ACC112 (cell line): Measurements from ENCODE around the gene FOXO6.
"Not testable (repeated sequence)": the region's sequence is repeated elsewhere in the genome, so short reads cannot be mapped to it uniquely, and the experiment has no call there.

Experiments used
- H2AFZ ChIP-seq: fragments of 200-600 bp; sonication (generic); one replicate; pipeline ENCODE4 v1.6.0; 2017; ENCODE audit warnings: antibody characterized with exemption, low read length; ENCODE audit not compliant: unreplicated experiment
- H3K27ac ChIP-seq: fragments of 200-600 bp; sonication (generic); 2 replicates; pipeline ENCODE4 v1.5.1; 2014; ENCODE audit warnings: low read depth, mild to moderate bottlenecking, antibody characterized with exemption, low read length, moderate library complexity
- H3K27me3 ChIP-seq: fragments of 200-600 bp; sonication (generic); 2 replicates; pipeline ENCODE4 v1.6.1; 2014; ENCODE audit warnings: mild to moderate bottlenecking, antibody characterized with exemption, low read length, moderate library complexity, mixed read lengths; ENCODE audit not compliant: insufficient read depth
- H3K36me3 ChIP-seq: fragments of 200-600 bp; sonication (generic); 2 replicates; pipeline ENCODE4 v1.6.1; 2016; ENCODE audit warnings: mild to moderate bottlenecking, antibody characterized with exemption, low read length, moderate library complexity, mixed read lengths; ENCODE audit not compliant: insufficient read depth
- H3K4me1 ChIP-seq: fragments of 200-600 bp; sonication (generic); one replicate; pipeline ENCODE4 v1.6.1; 2016; ENCODE audit warnings: low read length, mixed read lengths; ENCODE audit not compliant: insufficient read depth, unreplicated experiment, control insufficient read depth
- H3K4me3 ChIP-seq: fragments of 200-600 bp; sonication (generic); 2 replicates; pipeline ENCODE4 v1.5.1; 2014; ENCODE audit warnings: mild to moderate bottlenecking, low read depth, low read length
- H3K79me2 ChIP-seq: fragments of 200-600 bp; sonication (generic); one replicate; pipeline ENCODE4 v1.6.0; 2016; ENCODE audit warnings: low read length; ENCODE audit not compliant: control insufficient read depth, unreplicated experiment, insufficient read depth

FOXO6 gene

GRCh38 chr1:41329662-41330587 lies 31.3 kb upstream of the FOXO6 start:
- no peak overlapping the region for H2AFZ ChIP-seq
- no peaks in the 10 kb centered on the region for H3K79me2 ChIP-seq
- H3K4me3 ChIP-seq, result no peak overlapping the region
- peaks cover 4% of the 10 kb centered on the region; the same call in 1 of the 2 replicates for H3K27me3 ChIP-seq
- no peaks in the 10 kb centered on the region for H3K36me3 ChIP-seq
- H3K4me1 ChIP-seq, result no peaks in the 10 kb centered on the region
- H3K27ac ChIP-seq, result no peak overlapping the region

GRCh38 chr1:41330588-41331545 lies 30.4 kb upstream of the FOXO6 start:
- Histone ChIP-seq H3K4me3 (no peak overlapping the region), H3K27ac (no peak overlapping the region), H3K79me2 (no peaks in the 10 kb centered on the region), H3K36me3 (no peaks in the 10 kb centered on the region), H3K27me3 (peaks cover 8% of the 10 kb centered on the region), H2AFZ (no peak overlapping the region), H3K4me1 (no peaks in the 10 kb centered on the region)

GRCh38 chr1:41331546-41331917 lies 29.7 kb upstream of the FOXO6 start:
- H3K27ac ChIP-seq, result no peak overlapping the region
- no peak overlapping the region for H3K4me3 ChIP-seq
- no peaks in the 10 kb centered on the region for H3K36me3 ChIP-seq
- no peaks in the 10 kb centered on the region for H3K79me2 ChIP-seq
- H3K27me3 ChIP-seq, result peaks cover 14% of the 10 kb centered on the region
- no peak overlapping the region for H2AFZ ChIP-seq
- H3K4me1 ChIP-seq, result no peaks in the 10 kb centered on the region

GRCh38 chr1:41332161-41332560 lies 29.1 kb upstream of the FOXO6 start:
- H3K4me3 ChIP-seq, H3K79me2 ChIP-seq, H3K27ac ChIP-seq, H2AFZ ChIP-seq, H3K4me1 ChIP-seq, H3K36me3 ChIP-seq: not testable (repeated sequence)
- peaks cover 20% of the 10 kb centered on the region for H3K27me3 ChIP-seq

- peaks cover 26% of the 10 kb centered on the region for H3K27me3 ChIP-seq
- no peaks in the 10 kb centered on the region for H3K4me1 ChIP-seq
- H3K27ac ChIP-seq, result no peak overlapping the region
- H3K4me3 ChIP-seq, result no peak overlapping the region
- H2AFZ ChIP-seq, result no peak overlapping the region
- H3K36me3 ChIP-seq, result no peaks in the 10 kb centered on the region
- H3K79me2 ChIP-seq, result no peaks in the 10 kb centered on the region
Measured at GRCh38 chr1:41333146-41333784, 28.0 kb upstream of the FOXO6 start.

GRCh38 chr1:41338820-41339219 lies 22.4 kb upstream of the FOXO6 start:
- H3K4me1 ChIP-seq, result no peaks in the 10 kb centered on the region
- H3K36me3 ChIP-seq, result no peaks in the 10 kb centered on the region
- no peak overlapping the region for H3K4me3 ChIP-seq
- no peak overlapping the region for H3K27ac ChIP-seq
- no peaks in the 10 kb centered on the region for H3K79me2 ChIP-seq
- H2AFZ ChIP-seq, result no peak overlapping the region
- H3K27me3 ChIP-seq, result peaks cover 41% of the 10 kb centered on the region

GRCh38 chr1:41340655-41341364 lies 20.4 kb upstream of the FOXO6 start:
- H3K79me2 ChIP-seq, result no peaks in the 10 kb centered on the region
- no peaks in the 10 kb centered on the region for H3K36me3 ChIP-seq
- no peak overlapping the region for H2AFZ ChIP-seq
- H3K4me1 ChIP-seq, result no peaks in the 10 kb centered on the region
- H3K4me3 ChIP-seq, result no peak overlapping the region
- H3K27ac ChIP-seq, result no peak overlapping the region
- H3K27me3 ChIP-seq, result peaks cover 38% of the 10 kb centered on the region

GRCh38 chr1:41341365-41341683 lies 19.9 kb upstream of the FOXO6 start:
- no peaks in the 10 kb centered on the region for H3K36me3 ChIP-seq
- H3K79me2 ChIP-seq, result no peaks in the 10 kb centered on the region
- H3K4me3 ChIP-seq, result no peak overlapping the region
- H3K27ac ChIP-seq, result no peak overlapping the region
- H3K4me1 ChIP-seq, result no peaks in the 10 kb centered on the region
- H3K27me3 ChIP-seq, result peaks cover 33% of the 10 kb centered on the region
- no peak overlapping the region for H2AFZ ChIP-seq

GRCh38 chr1:41341772-41342562 lies 19.3 kb upstream of the FOXO6 start:
- Histone ChIP-seq H3K27me3 (peaks cover 27% of the 10 kb centered on the region), H3K4me1 (no peaks in the 10 kb centered on the region), H3K4me3 (no peak overlapping the region), H3K79me2 (no peaks in the 10 kb centered on the region), H3K36me3 (no peaks in the 10 kb centered on the region), H3K27ac (no peak overlapping the region), H2AFZ (no peak overlapping the region)
